ENCODE data around the gene NHLRC4.
A peak's percentile ranks its signal among the peaks of the same experiment; 100 is the strongest.

Gene NHLRC4

DNA sequence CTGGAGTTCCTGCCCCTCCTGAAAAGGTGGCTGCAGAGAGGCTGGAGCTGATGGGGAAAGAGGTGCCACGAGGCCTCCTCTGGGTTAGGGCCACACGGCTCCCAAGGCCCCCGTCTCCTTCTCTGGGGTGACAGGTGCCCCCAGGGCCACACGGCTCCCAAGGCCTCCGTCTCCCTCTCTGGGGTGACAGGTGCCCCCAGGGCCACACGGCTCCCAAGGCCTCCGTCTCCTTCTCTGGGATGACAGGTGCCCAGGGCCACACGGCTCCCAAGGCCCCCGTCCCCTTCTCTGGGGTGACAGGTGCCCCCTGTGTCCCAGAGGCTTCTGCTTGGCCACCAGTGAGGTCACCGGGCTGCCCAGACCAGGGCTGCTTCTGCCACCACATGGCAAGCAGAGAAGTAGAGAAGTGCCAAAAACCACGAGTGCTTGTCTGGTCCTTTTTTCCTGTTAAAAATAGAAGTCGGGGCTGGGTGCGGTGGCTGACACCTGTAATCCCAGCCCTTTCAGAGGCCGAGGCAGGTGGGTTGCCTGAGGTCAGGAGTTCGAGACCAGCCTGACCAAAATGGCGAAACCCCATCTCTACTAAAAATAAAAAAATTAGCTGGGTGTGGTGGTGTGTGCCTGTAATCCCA is 35.2 kb upstream of the NHLRC4 start:
- DNase-seq, result no peak

DNA sequence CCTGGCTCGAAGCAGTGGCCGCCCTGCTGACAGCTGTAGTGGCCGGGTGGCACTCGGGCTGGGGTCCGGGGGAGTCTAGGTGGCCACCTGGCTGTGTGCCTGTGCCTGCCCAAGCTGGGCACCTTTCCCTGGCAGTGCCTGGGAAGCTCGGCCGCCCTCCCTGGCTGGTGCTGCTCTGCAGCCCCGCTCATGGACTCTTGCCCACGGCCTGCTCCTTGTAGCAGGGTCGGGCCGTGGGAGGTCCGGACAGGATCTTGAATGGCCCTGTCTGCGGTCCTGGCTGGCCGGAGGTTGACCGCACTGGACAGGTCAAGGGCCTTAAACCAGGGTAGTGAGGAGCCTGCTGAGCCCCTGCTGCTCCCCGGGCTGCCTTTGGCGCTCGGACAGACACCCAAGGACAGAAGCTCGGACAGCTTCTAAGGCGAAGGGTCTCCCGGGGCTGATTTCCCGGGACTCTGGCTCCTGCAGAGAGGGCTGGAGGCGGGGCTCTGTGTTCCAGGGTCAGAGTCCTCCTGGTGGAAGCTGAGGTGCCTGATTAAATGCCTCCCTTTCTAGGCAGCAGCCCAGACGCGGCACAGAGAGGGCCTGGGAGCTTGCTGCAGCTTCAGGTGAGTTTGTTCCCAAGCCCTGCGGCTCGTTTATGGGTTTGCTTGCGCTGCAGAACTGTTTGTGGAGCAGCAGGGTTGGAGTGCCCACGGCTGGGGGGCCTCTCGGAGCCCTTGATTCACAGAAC is 33.2 kb upstream of the NHLRC4 start:
- no peak for DNase-seq

DNA sequence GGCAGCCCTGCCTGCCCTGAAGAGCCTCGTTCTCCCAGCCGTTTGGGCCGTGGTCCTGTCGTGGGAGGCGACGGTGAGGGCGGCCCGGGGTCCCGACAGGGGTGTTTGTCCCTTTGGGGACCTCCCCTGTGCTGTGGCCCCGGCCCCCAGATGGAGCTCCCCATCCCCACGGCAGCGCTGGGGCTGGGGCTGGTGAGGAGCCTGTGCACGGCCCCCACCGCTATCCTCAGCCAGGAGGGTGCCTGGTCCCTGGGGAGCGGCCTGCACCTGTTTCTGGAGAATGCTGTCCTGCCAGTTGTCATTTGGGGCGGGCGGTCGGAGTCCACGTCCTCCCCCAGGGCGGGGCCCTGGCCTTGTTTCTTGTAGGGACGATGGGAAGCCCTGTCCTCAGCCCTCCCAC is 32.7 kb upstream of the NHLRC4 start:
- DNase-seq, result no peak

DNA sequence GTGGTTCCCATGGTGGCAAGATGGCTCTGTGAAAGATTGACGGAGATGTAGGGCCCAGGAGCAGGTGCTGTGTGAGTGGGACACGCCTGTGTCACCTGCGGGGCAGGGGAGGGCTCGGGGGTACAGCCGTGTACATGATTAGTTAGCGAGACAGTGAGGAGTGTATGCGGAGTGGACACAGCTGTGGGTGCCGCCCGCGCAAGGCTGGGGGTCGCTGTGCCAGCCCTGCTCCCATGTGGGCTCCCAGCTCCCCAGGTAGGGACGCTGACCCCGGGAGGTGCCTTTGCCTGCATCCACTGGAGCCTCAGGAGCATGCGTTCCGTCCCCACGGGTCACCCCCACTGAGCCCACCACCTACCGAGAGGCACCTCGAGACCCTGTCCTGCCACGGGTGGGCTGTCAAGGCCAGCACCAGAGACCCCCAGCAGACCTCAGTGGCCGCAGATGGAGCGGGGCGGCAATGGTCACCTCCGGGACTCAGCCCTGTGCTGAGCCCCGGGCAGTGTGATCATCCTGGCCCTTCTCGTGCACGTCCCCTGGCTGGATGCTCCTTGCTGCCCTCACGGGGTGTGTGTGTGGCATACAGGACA is 31.9 kb upstream of the NHLRC4 start:
- no peak for DNase-seq

DNA sequence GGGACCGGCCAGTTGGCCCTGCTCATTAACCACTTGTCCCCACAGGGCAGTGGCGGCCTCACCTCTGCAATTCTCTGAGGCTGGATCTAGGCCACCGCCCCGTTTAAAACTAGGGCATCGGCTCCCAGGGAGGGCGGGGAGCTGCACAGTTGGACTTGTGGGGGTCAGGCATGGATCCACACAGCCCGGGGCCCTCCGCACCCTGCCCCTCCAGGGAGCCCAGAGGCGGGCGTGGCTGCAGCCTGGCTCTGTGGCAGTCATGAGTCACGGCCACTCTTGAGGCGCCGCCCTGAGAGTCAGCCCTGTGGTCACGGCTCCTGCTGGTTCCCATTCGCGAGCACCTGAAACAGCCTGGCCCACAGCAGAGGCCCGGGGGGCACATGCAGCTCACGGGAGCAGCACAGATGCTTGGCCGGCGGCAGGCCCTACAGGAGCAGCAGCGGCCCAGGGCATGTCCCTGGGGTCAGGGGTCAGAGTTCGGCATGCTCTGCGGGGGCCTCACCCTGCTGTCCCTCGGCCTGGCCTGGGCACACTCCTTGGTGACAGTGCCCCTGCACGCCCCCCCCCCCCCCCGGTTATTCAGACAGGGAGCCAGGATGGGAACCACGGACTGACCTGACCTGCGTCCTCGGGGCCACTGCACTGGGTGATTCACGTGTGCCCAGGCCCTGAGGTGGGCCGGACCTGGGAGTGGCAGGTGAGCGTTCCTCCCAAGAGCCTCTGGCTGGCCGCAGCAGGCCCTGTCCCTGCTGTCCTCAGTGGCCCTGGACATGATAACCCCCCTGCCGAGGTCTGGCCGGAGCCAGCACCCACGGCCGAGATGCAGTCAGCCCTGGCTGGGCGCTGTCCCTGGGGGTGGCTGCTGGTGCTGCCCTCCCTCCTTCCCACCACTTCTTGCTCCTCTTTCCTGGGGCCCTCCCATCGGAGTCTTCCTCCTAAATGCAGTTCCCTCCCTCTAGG is 31.1 kb upstream of the NHLRC4 start:
- DNase-seq, result no peak

DNA sequence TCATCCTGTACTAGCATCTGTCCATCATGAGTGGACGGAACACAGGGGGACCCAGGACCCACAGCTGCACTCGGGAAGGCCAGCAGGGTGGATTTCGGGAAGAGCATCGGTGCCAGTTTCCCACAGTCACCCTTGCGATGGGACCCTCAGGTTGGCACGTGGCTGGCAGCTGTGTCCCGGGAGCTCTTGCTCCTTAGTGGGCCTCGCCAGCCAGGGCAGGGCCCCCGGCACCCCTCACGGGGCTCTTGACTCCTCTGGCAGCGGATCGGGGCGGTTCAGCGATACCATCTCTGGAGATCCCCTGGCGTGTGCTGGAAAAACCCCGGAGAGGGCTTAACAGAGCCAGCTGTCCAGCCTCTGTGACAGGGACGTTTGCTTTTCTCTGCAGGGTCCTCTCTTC is 30.1 kb upstream of the NHLRC4 start:
- no peak for DNase-seq

DNA sequence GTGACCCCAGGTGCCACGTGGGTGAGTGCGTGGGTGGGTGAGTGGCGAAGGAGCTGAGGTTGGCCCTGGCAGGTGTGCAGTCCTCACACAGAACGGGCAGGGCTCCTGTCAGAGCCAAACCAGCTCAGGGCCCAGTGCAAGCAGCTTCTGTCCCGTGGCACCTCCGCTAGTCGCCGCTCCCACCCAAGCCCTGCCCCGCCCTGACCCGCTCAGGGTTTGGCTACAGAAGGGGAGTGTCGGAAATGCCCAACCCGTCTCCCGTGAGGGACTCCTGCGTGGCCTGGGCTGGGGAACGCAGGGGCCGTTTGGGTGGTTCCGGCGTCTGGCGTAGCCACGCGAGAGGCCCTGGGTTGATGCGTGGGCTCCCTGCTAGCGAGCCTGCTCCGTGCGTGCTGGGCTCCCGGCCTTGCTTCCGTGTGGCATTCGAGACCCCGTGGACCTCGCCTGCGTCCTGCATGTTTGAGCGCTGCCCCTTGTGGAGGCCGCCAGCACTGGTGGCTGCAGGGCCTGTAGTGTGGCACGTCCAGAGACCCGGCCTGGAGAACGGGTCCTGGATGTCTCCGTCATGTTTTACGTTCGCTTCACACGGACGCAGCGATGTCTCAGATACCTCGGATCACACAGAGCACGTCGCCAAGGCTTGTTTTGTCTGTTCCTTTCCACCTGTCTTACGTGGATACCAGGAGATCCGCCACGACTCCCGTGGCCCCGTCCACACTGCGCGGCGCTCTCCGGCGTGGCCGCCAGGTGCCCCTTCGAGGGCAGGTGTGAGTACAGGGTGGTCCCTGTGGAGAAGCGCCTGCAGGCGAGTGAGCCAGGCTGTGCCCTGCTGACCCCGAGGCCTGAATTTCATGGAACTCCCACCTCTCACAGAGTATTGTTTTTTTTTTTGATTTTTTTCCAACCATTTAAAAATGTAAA is 29.1 kb upstream of the NHLRC4 start:
- no peak for DNase-seq

DNA sequence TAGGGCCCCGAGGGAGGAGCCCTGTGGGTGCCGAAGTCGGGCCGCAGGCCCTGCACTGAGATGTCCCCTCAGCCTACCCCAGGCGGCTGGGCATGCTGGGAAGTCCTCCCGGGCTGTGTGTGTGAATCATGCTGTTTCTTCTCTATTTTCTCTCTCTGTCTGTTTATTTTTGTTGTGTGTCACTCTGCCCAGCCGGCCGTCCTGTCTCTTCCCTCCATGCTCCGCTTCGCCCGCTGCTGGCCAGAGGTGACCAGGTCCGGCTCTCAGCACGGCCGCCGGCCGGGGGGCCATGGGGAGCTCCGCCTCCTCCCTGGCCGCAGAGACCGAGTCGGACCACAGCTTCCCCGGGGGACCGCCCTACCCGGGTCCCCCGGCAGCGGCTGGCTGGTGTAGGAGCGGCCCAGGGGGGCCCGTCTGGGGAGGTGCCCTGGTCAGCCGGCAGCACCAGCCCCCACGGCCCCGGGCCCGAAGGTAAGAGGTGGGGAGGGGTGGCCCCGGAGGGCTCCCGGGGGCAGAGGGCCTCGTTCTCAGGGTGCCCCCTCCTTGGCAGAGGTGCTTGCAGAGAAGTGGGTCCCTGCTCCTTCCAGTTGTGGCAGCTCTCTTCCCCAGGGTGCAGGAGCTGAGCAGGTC is 26.8 kb upstream of the NHLRC4 start:
- no peak for DNase-seq

DNA sequence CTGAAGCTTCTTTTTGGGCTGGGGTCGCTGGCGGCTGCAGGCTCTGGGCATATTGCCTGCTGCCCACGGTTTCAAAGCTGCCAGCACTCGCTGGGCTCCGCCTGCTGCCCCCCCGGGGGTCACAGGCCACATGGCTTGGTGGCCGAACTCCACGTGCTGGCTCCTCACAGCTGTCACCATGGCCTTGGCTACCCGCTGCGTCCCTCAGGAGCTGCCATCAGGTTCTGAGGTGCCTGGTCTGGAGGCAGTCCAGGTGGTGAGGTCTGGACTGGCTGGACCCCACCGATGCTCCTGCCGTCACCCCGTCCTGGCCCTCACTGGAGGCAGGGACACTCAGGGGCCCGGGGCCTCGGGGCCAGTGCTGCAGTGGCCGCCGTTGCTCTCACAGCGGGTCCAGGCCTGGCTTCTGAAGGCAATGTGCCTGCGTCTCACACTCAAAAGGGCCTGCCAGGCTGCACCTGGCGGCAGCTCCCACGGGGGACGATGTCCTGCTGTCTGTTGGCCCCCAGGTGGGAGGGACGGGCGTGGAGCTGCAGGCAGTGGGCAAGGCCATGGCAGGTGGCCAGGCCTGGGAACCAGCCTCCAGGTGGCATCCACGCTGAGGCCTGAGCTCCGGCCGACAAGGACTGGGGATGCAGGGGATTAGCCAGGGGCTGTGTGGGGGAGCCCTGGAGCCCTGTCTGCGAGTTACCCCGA is 26.0 kb upstream of the NHLRC4 start:
- no peak for DNase-seq

DNA sequence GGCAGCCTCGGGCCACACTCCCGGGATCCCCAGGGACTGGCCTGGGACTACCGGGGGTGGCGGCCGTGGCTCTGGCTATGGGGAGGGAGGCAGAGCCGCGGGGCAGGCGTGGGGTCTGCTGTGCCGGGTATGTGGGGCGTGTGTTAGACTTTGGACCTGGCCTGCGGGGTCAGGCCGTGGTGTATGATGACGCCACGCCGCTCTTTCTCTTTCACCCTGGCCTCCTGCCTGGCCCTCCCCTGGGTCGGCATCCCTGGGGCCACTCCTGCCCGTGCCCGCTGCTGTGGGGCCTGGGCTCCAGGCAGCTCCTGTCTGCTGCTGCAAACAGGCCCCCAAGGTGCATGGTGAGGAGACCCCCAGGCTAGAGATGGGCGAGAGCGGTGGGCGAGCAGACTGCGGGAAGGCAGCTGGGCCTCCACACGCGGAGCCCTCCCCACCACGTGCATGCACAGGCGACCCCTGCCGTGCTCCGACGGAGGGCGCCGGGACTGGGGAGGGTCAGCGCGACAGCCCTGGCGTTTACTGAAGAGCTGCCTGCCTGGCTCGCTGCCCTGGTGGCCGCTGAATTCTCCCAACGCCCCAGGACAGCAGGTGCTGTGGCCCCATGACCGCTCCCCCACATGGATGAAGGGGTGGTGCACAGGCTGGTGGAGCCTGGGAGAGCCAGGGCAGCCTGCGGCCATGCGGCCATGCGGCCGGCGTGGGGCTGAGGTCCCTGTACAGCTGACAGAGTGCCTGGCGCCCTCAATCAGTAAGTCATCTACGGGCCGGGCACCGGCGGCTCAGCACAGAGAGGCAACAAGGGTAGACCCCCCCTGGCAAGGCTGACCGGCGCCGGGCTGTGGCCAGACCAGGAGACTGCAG is 23.3 kb upstream of the NHLRC4 start:
- no peak for DNase-seq

DNA sequence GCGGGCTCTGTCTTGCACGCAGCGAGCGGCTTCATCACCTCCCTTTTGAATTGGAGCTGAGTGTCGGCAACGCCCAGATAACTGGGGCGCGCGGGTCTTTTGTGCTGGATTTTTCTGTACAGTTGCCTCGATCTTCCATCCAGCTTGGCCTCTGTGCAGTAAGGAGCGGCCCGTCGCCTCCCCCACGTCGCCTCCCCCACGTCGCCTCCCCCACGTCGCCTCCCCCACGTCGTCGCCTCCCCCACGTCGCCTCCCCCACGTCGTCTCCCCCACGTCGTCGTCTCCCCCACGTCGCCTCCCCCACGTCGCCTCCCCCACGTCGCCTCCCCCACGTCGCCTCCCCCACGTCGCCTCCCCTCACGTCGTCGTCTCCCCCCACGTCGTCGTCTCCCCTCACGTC is 22.3 kb upstream of the NHLRC4 start:
- DNase-seq, result no peak

DNA sequence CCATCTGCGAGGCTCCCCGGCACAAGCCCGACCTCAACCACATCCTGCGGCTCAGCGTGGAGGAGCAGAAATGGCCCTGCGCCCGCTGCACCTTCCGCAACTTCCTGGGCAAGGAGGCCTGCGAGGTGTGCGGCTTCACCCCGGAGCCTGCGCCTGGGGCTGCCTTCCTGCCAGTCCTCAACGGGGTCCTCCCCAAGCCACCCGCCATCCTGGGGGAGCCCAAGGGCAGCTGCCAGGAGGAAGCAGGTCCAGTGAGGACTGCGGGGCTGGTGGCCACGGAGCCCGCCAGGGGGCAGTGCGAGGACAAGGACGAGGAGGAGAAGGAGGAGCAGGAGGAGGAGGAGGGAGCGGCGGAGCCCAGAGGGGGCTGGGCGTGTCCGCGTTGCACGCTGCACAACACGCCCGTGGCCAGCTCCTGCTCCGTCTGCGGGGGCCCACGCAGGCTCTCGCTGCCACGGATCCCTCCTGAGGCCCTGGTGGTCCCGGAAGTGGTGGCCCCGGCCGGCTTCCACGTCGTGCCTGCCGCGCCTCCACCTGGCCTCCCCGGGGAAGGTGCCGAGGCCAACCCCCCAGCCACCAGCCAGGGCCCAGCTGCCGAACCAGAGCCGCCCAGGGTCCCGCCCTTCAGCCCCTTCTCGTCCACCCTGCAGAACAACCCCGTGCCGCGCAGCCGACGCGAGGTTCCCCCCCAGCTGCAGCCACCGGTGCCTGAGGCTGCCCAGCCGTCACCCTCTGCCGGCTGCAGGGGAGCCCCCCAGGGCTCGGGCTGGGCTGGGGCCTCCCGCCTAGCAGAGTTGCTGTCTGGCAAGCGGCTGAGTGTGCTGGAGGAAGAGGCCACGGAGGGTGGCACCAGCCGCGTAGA is 19.7 kb upstream of the NHLRC4 start:
- DNase-seq, result peak; percentile 69

DNA sequence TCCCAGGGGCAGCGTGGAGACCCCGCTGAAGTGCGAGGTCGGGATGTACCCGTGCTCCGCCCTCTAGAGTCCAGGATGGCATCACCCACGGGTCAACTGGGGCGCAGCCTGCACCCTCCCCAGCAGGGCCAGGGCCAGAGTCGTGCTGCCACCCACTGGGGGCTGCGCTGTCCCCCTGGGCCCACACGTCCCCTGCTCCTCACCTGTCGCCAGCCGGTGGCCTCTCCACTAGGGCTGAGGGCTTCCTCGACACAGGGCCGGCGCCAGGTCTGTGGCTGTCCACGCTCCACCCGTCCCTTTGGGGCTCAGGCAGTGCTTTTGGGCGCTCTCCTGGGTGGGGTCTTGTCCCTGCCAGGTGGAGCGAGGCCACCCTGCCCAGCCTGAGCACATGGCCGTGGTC is 18.2 kb upstream of the NHLRC4 start:
- DNase-seq, result no peak

DNA sequence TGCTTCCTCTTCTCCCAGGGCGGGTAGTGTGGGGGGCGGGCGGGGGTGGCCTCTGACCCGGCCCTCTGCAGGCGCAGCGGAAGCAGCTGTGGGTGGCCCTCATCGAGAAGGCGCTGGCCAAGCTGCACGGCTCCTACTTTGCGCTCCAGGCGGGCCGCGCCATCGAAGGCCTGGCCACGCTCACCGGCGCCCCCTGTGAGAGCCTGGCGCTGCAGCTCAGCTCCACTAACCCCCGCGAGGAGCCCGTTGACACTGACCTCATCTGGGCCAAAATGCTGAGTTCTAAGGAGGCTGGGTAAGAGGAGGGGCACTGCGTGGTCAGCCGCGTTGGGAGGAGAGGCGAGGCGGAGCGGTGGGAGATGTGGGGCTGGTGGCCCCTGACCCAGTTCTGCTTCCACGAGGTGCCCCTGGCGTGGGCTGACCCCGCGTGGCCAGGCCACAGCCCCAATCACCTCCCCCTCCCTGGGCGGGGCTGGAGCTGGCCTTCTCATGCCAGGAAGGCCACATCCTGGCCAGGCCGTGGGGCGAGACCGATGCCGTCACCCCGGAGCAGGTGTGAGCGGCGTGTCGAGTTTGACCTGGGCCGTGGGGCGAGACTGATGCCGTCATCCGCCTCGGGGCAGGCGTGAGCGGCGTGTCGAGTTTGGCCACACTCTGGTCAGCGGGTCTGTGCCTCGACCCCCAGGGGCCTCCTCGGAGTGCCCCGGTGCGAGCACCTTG is 17.1 kb upstream of the NHLRC4 start:
- no peak for DNase-seq

DNA sequence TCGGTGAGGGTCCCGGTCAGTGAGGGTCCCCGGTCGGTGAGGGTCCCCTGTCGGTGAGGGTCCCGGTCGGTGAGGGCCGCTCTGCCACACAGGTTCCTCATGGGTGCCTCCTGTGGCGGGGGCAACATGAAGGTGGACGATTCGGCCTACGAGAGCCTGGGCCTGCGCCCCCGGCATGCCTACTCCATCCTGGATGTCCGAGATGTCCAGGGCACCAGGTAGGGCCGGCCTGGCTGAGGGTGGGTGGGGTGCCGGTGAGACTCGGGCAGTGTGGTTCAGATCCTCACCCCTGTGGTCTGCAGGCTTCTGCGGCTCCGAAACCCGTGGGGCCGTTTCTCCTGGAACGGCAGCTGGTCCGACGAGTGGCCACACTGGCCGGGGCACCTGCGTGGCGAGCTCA is 15.6 kb upstream of the NHLRC4 start:
- DNase-seq, result no peak

DNA sequence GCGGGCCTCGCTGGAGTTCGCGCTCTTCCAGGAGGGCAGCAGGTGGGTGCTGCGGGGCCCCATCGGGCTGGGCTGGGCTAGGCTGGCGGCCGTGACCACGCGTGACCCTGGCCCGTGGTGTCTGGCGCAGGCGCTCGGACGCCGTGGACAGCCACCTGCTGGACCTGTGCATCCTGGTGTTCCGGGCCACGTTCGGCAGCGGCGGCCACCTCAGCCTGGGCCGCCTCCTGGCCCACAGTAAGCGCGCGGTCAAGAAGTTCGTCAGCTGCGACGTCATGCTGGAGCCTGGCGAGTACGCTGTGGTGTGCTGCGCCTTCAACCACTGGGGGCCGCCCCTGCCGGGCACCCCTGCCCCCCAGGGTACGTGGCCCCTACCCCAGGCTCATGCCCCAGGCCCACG is 14.6 kb upstream of the NHLRC4 start:
- DNase-seq, result no peak

DNA sequence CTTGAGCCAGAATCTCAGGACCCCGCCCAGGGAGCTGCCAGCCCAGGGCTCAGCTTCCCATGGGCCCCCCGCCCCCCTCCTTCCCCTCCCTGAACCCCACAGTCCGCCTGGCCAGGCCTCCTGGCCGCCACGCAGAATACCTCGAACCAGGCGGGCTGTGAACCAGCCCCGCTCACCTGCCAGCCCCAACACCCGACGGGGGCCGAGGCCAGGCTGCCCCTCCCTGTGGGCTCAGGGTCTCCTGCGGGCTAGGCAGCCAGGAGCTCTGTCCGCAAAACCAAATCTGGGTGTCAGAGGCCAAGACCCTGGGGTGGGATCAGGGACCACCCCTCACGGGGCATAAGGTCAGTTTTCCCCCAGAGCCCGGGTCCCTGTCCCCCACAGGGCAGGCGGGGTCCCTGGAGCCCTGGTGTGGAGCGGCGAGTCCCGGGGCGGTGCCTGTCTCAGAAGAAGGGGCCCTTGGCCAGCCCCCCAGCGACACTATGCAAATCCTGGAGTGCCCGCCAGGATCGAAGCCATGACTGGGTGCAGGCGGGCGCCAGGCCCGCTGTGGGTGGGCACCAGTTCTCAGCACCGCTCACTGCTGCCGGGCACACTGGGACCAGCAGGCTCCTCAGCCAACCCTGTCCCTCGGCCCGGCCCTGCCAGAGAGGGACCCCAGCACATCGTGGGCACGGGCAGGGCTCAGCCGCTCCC is 13.1 kb upstream of the NHLRC4 start:
- DNase-seq, result no peak

DNA sequence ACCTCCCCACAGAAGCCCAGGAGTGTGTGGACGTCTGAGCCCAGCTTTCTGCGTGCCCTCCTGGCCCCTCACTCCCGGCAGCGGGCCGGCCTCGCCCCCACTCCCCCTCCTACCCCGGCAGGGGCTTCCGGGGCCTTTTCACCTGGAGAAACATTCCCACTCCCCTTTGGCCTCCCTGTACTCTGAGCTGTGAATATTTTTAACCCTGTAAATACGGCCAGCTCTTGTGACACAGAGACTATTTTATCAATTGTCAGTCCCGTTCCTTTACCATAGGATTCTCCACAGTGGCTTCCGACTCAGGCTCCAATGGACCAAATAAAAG is 12.5 kb upstream of the NHLRC4 start:
- no peak for DNase-seq

Measured in NCI-H82 (cell line).